MCF 10A (cell line): ENCODE results near the gene C4BPA. TPM values are rescaled to one million over a fixed set of nuclear protein-coding genes. Genes with fewer than 3 reads are reported as not detected.

Experiments
- BruUV-seq: library from RNA; stranded (reverse); fragments of 400-500 nt; replicated peaks from 2 replicates; lab custom pipeline; 2021; lab: Mats Ljungman, UMichigan
- CTCF ChIA-PET: fragments of 300-600 bp; sonication (Branson Sonifier 250); formaldehyde crosslinking; extraction: SDS; loops from one replicate; lab custom pipeline; 2021; ENCODE audit warnings: antibody characterized with exemption, inconsistent platforms; lab: Yijun Ruan, JAX
- POLR2A ChIA-PET: fragments of 300-600, 350-650 bp; sonication (Branson Sonifier 250); formaldehyde crosslinking; extraction: SDS; loops from one replicate; lab custom pipeline; 2020; ENCODE audit warnings: antibody characterized with exemption, inconsistent platforms; lab: Yijun Ruan, JAX
- DNase-seq: peaks from one replicate; pipeline ENCODE4 v3.0.0-alpha.2; 2018; ENCODE audit not compliant: unreplicated experiment
- H3K27ac Mint-ChIP-seq: one replicate; pipeline ENCODE4 v1.8.0; 2022; ENCODE audit warnings: mild to moderate bottlenecking, low read depth, mixed read lengths; ENCODE audit not compliant: unreplicated experiment
- H3K27me3 Mint-ChIP-seq: one replicate; pipeline ENCODE4 v1.8.0; 2022; ENCODE audit warnings: mixed read lengths; ENCODE audit not compliant: insufficient read depth, unreplicated experiment
- H3K36me3 Mint-ChIP-seq: one replicate; pipeline ENCODE4 v1.8.0; 2022; ENCODE audit warnings: mild to moderate bottlenecking, moderate library complexity, mixed read lengths; ENCODE audit not compliant: insufficient read depth, unreplicated experiment
- H3K4me1 Mint-ChIP-seq: one replicate; pipeline ENCODE4 v1.8.0; 2022; ENCODE audit warnings: mixed read lengths; ENCODE audit not compliant: insufficient read depth, unreplicated experiment
- H3K4me3 Mint-ChIP-seq: one replicate; pipeline ENCODE4 v1.8.0; 2022; ENCODE audit warnings: mild to moderate bottlenecking, moderate library complexity, mixed read lengths; ENCODE audit not compliant: unreplicated experiment
- H3K9me3 Mint-ChIP-seq: one replicate; pipeline ENCODE4 v1.8.0; 2022; ENCODE audit warnings: mixed read lengths; ENCODE audit not compliant: unreplicated experiment
- intact Hi-C: fragments of 100-400 bp; cut with micrococcal nuclease; formaldehyde crosslinking; loops from 2 replicates; pipeline ENCODE4 v1.14.1; 2022
- total RNA-seq: library from RNA; stranded (reverse); gene quantifications from 2 replicates; pipeline ENCODE4 v1.2.3, GENCODE V29; 2022
- TF ChIP-seq, protein P1 (sequence below): fragments of 200-600 bp; IDR thresholded peaks from one replicate; pipeline ENCODE4 v1.8.0; 2022; ENCODE audit warnings: antibody characterized with exemption, mild to moderate bottlenecking; ENCODE audit not compliant: unreplicated experiment

C4BPA gene
- total RNA-seq, 1 experiment from 2014 or later, result not detected

DNA sequence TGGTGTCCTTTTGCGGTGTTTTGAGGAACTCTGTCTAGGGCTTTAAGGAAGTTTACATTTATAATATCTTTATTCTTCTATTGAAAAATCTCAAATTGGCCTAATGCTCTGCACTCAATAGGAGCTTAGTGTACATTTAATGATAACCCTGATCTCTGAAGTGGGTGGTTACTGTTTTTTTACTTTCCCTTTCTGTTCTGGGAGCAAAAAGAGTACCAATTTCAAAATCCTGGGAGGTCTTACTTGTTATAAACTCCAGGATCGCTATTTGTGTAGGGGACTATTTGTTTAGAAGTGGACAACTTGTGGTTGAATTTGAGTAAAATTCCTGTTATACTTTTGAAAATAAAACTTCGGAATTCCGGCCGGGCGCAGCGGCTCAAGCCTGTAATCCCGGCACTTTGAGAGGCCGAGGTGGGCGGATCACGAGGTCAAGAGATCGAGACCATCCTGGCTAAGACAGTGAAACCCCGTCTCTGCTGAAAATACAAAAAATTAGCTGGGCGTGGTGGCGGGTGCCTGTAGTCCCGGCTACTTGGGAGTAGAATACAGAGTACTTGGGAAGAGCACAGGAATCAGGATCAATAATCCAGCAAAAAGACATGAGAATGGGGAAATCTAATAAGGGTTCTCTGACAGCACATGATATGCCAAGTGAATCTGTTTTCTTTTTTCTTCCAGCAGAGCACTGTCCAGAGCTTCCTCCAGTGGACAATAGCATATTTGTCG, 14.2 kb upstream of the C4BPA start:
- no TSS peak for BruUV-seq
- H3K27ac Mint-ChIP-seq, result no peak overlapping the region

DNA sequence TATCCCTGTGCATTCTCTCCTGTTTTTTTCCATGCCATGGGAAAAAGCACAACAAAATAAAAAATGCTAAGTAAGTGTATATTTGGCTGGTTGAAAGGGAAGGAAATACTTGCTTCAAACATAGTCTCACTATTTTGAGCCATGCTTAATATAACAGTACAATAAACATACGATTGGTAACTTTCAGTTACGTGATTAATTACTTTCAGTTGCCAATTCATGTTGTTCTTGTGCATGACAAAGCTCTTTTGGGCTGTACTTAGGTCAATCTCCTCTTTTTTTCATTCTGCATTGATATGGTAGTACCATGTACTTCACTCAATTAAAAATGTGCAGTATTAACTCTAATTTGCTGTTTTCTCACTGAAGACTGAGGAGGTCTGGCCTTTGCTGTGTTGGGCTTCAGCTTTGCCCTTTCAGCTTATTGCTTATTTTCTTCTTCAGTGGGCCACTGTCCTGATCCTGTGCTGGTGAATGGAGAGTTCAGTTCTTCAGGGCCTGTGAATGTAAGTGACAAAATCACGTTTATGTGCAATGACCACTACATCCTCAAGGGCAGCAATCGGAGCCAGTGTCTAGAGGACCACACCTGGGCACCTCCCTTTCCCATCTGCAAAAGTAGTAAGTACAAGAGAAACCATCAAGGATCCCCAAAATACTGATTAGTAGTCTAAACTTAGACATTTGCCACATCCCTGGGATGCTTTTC, 12.7 kb upstream of the C4BPA start:
- DNase-seq, result no peak
- ChIA-PET CTCF (interaction anchor here (0.6 to 1.8 kb wide), 7 partner anchors 8 to 1719 kb away, joined by 3 to 8 read pairs (median 4); no protein-coding TSS in a partner anchor), POLR2A (interaction anchor here (0.6 to 1.1 kb wide), 5 partner anchors 11 to 393 kb away, joined by 3 to 5 read pairs (median 3); no protein-coding TSS in a partner anchor)
- no peaks in the 10 kb centered on the region for H3K9me3 Mint-ChIP-seq
- no peaks in the 10 kb centered on the region for H3K27me3 Mint-ChIP-seq
- H3K36me3 Mint-ChIP-seq, result peaks cover 5% of the 10 kb centered on the region
- intact Hi-C loops, result no loop called here
- TF ChIP-seq, protein P1, sequence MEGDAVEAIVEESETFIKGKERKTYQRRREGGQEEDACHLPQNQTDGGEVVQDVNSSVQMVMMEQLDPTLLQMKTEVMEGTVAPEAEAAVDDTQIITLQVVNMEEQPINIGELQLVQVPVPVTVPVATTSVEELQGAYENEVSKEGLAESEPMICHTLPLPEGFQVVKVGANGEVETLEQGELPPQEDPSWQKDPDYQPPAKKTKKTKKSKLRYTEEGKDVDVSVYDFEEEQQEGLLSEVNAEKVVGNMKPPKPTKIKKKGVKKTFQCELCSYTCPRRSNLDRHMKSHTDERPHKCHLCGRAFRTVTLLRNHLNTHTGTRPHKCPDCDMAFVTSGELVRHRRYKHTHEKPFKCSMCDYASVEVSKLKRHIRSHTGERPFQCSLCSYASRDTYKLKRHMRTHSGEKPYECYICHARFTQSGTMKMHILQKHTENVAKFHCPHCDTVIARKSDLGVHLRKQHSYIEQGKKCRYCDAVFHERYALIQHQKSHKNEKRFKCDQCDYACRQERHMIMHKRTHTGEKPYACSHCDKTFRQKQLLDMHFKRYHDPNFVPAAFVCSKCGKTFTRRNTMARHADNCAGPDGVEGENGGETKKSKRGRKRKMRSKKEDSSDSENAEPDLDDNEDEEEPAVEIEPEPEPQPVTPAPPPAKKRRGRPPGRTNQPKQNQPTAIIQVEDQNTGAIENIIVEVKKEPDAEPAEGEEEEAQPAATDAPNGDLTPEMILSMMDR, result no peak
- H3K4me1 Mint-ChIP-seq, result peaks cover 6% of the 10 kb centered on the region
- no peak overlapping the region for H3K27ac Mint-ChIP-seq
- no peak overlapping the region for H3K4me3 Mint-ChIP-seq
- BruUV-seq, result no TSS peak

More for the DNA sequence above, 14.2 kb upstream of the C4BPA start:
- DNase-seq, result no peak
- intact Hi-C loops, result loop anchor here (10.0 kb wide), 2 partner anchors 175 to 585 kb away; no protein-coding TSS in a partner anchor
- Mint-ChIP-seq H3K36me3 (no peaks in the 10 kb centered on the region), H3K27me3 (no peaks in the 10 kb centered on the region), H3K4me1 (peaks cover 6% of the 10 kb centered on the region), H3K9me3 (no peaks in the 10 kb centered on the region), H3K4me3 (no peak overlapping the region)
- POLR2A ChIA-PET, result interaction anchor here (1.5 kb wide), 1 partner anchor 232 kb away, joined by 7 read pairs; the partner anchor contains the start of gene CD55
- TF ChIP-seq, protein P1, result no peak
- CTCF ChIA-PET, result interaction anchor here (0.7 to 12.6 kb wide), 8 partner anchors 23 to 475 kb away, joined by 3 to 221 read pairs (median 4); partner anchors contain the start of gene DYRK3

DNA sequence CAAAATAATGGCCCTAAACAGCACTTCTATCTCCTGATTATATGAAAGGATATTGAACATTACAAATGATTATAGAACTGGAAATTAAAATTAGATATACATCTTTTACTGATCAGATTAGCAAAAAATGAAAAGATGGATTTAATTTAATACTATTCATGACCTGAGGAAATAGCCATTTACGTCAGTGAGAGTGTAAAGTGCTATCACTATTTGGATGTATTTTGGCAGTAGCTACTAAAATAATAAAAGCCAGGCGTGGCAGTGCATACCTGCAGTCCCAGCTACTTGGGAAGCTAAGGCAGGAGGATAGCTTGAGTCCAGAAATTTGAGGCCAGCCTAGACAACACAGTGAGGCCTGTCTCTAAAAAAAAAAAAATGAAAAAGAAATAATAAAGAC, 10.1 kb upstream of the C4BPA start:
- Mint-ChIP-seq H3K27me3 (no peaks in the 10 kb centered on the region), H3K4me1 (no peaks in the 10 kb centered on the region), H3K36me3 (peaks cover 5% of the 10 kb centered on the region), H3K4me3 (no peak overlapping the region), H3K27ac (no peak overlapping the region), H3K9me3 (no peaks in the 10 kb centered on the region)
- ChIA-PET CTCF (interaction anchor here (0.5 to 4.0 kb wide), 9 partner anchors 8 to 471 kb away, joined by 3 to 32 read pairs (median 4); no protein-coding TSS in a partner anchor), POLR2A (interaction anchor here (0.6 to 1.5 kb wide), 5 partner anchors 14 to 428 kb away, joined by 3 to 5 read pairs (median 4); partner anchors contain the start of gene PFKFB2)
- TF ChIP-seq, protein P1, result no peak
- no TSS peak for BruUV-seq
- intact Hi-C loops, result no loop called here
- DNase-seq, result no peak

DNA sequence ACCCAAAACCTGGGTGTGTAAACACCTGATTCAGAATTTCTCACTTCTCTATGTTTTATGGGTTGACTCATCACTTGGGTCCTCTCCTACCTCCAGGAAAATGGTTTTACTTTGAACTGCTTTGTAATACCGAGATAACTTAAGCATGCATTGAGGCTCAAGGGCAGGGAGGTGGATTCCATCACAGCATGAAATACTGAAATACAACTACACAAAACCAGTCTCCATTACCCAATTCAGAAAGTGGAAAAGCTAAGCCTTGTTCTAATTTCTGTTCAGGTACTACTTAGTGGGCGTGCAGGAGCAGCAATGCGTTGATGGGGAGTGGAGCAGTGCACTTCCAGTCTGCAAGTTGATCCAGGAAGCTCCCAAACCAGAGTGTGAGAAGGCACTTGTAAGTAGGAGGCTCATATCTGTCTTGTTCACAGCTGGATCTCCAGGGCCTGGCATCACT, 6.1 kb upstream of the C4BPA start:
- no peak for DNase-seq
- TF ChIP-seq, protein P1, result no peak
- Mint-ChIP-seq H3K4me1 (no peaks in the 10 kb centered on the region), H3K36me3 (peaks cover 5% of the 10 kb centered on the region), H3K27me3 (peaks cover 17% of the 10 kb centered on the region), H3K27ac (no peak overlapping the region), H3K9me3 (no peaks in the 10 kb centered on the region), H3K4me3 (no peak overlapping the region)
- ChIA-PET CTCF (interaction anchor here (0.6 to 2.1 kb wide), 3 partner anchors 13 to 401 kb away, joined by 3 to 8 read pairs (median 3); no protein-coding TSS in a partner anchor), POLR2A (interaction anchor here (0.6 to 1.1 kb wide), 3 partner anchors 33 to 292 kb away, joined by 3 read pairs; partner anchors contain the start of gene PFKFB2)
- no TSS peak for BruUV-seq
- intact Hi-C loops, result no loop called here
